HAP-1 (cell line): ENCODE data around the gene ACSL6.

ENCODE experiments used
- DNase-seq, 2 experiments: peaks; one replicate each; pipeline ENCODE4 v3.0.0-alpha.2; 2016 to 2020; ENCODE audit warnings: low spot score in 2 of 2
- H3K27me3 ChIP-seq: fragments of 250-450 bp; sonication (Bioruptor Pico); 2 replicates; pipeline ENCODE4 v1.5.1; 2020; ENCODE audit warnings: low read depth, mild to moderate bottlenecking, moderate library complexity
- H3K36me3 ChIP-seq: fragments of 250-450 bp; sonication (Bioruptor Pico); replicated peaks from 2 replicates; pipeline ENCODE4 v1.5.1; 2020; ENCODE audit warnings: mild to moderate bottlenecking
- H3K4me1 ChIP-seq: fragments of 250-450 bp; sonication (Bioruptor Pico); 2 replicates; pipeline ENCODE4 v1.5.1; 2020; ENCODE audit warnings: mild to moderate bottlenecking
- H3K4me3 ChIP-seq: fragments of 250-450 bp; sonication (Bioruptor Pico); 2 replicates; pipeline ENCODE4 v1.5.1; 2020; ENCODE audit warnings: mild to moderate bottlenecking, moderate library complexity
- H3K9me3 ChIP-seq: fragments of 250-450 bp; sonication (Bioruptor Pico); 2 replicates; pipeline ENCODE4 v1.5.1; 2020; ENCODE audit warnings: mild to moderate bottlenecking, moderate library complexity
- in situ Hi-C: fragments of 300-500 bp; cut with MboI; formaldehyde crosslinking; loops from 3 replicates; pipeline ENCODE4 v1.14.3; 2020; ENCODE audit warnings: low sequenced_read_pairs, inconsistent platforms, mixed read lengths

ACSL6 gene

DNA sequence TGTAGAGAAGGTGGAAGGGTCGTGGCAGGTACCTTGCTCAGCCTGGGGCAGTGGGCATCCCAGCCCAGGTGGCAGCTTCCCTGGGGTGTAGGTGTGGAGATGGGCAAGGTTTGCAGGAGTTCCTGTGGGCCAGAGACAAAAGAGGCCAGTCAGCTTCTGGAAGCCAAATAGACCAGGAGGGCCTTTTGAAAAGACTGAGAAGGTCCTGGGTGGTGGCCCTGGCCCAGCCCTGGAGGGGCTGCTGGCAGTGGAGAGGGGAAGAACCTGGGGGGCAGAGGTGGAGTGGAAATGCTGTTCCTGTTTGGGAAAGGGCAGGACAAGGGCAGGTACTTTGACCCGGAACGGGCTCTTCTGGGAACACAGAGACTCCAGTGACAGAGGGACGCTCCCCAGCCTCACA lies 42.0 kb upstream of the ACSL6 start:
- no peaks in the 10 kb centered on the region for H3K27me3 ChIP-seq
- in situ Hi-C loops: no loop called here
- H3K9me3 ChIP-seq: no peaks in the 10 kb centered on the region
- H3K4me1 ChIP-seq: no peaks in the 10 kb centered on the region
- H3K4me3 ChIP-seq: no peak overlapping the region
- no peaks in the 10 kb centered on the region for H3K36me3 ChIP-seq
- no peak for DNase-seq

DNA sequence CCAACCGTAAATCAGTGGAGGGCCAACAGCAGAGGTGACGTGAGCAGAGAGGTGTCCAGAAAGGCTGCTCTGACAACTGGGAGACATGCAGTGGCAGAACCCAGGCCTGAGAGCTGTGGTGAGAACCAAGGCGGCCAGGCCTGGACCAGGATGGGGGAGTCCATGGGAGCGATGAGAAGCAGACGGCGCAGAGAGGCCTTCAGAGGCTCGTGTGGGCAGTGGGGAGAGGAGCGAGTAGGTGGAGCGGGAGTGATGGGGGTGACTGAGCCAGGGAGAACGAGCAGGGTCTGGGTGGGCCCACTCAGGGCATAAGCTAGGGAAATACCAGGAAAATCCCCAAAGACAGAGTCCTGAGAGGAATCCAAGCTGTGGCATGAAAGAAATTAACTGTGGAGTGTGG lies 41.1 kb upstream of the ACSL6 start:
- no peak for DNase-seq
- in situ Hi-C loops: no loop called here
- Histone ChIP-seq H3K9me3 (no peaks in the 10 kb centered on the region), H3K27me3 (no peaks in the 10 kb centered on the region), H3K36me3 (no peaks in the 10 kb centered on the region), H3K4me1 (no peaks in the 10 kb centered on the region), H3K4me3 (no peak overlapping the region)

DNA sequence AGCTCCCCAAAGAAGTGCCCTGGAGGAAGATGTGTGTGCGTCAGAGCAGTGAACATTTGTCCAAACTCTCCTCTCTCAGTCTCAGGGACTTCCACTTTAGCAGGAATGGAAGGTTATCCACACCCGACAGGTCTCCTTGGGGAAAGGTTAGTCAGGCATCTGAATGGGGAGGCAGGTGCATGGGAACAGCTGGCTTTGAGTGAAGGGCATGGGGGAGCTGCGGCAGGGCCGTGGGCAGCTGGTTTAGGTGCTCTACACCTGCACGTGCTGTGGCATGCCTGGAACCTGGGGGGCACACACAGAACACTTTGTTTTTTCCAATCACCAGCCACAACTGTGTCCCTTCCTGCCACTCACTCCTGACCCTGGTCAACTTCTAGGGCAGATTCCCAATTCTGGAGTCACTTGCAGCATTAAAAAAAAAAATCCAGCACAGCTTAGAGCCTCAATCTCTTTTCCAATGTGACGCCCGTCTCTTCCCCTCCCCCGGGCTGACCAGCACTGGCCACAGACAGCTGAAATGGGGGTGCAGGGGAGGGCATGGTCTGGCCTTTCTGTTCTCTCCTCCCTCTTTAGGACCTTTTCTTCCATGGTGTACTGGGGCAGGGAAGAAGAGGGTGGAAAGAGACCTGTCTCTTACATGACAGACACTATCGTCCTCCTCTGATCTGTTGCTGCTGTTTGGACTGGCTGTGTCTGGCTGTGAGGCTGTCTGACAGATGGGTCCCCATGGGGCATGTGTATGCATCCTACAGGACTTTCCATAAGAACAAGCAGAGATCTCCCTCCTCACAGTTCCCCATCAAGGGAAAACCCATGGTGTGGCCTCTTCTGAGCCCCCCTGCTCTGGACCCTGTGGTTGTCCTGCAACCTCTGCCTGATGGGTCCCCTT lies 39.4 kb upstream of the ACSL6 start:
- Histone ChIP-seq H3K4me3 (no peak overlapping the region), H3K9me3 (no peaks in the 10 kb centered on the region), H3K36me3 (no peaks in the 10 kb centered on the region), H3K27me3 (no peaks in the 10 kb centered on the region), H3K4me1 (no peaks in the 10 kb centered on the region)
- in situ Hi-C loops: no loop called here
- no peak for DNase-seq

DNA sequence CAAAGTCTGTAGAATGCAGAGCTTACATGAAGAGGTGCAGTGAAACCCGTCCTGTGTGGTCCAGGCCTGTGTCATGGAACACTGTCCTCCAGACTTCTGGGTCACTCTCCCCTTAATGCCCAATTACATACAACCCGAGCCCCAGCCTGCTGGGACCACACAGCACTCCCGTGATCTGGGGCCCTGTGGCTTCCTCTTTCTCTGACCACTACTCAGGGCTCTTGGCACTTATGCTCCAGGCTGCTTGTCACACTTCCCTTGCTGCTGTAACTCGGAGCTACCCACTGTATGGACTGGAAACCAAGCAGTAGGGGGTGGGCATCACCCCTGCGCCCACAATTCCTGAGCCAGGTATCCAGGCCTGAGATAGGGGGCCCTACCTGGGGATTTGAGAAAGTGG lies 38.7 kb upstream of the ACSL6 start:
- Histone ChIP-seq H3K27me3 (no peaks in the 10 kb centered on the region), H3K36me3 (no peaks in the 10 kb centered on the region), H3K4me3 (no peak overlapping the region), H3K9me3 (no peaks in the 10 kb centered on the region), H3K4me1 (no peaks in the 10 kb centered on the region)
- DNase-seq: no peak
- in situ Hi-C loops: no loop called here

DNA sequence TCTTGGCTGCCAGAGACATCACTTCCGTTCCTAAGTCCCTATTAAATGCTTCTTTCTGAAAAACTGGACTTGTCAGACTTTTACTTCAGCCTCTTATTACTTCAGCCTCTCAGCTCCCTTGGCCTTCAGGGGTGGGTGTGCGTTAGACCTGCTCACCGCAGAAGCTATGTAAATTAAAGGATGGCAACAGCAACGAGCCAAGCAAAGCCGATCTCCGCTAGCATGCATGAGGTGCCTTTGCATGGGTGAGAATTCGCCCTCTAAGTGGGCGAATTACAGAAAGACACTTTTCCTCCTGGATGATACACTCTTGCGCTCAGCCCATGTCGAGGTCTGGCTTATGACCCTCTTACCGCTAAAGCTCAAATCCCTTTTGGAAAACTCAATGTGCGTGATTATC lies 38.1 kb upstream of the ACSL6 start:
- Histone ChIP-seq H3K36me3 (no peaks in the 10 kb centered on the region), H3K27me3 (no peaks in the 10 kb centered on the region), H3K4me3 (no peak overlapping the region), H3K4me1 (no peaks in the 10 kb centered on the region), H3K9me3 (no peaks in the 10 kb centered on the region)
- no peak for DNase-seq
- in situ Hi-C loops: no loop called here

DNA sequence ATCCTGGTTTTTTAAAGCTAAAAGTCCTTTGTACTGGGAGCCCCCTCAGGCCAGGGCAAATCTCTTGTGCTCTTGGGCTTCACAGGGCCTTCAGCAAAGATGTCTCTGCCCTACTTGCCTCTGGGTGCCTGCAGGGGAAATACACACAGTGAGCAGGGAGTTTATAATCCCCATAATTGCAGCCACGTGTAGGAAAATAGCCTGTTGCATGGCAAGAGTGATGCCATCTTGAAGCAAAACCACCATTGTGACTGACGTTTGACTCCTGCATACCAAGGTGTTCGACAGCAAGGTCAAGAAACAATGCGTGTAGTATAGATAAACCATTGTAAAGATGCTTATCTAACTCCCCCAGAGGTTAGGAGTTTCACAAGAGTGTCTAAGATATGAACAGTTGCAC lies 37.6 kb upstream of the ACSL6 start:
- Histone ChIP-seq H3K36me3 (no peaks in the 10 kb centered on the region), H3K27me3 (no peaks in the 10 kb centered on the region), H3K9me3 (no peaks in the 10 kb centered on the region), H3K4me1 (no peaks in the 10 kb centered on the region), H3K4me3 (no peak overlapping the region)
- no peak for DNase-seq
- in situ Hi-C loops: no loop called here

DNA sequence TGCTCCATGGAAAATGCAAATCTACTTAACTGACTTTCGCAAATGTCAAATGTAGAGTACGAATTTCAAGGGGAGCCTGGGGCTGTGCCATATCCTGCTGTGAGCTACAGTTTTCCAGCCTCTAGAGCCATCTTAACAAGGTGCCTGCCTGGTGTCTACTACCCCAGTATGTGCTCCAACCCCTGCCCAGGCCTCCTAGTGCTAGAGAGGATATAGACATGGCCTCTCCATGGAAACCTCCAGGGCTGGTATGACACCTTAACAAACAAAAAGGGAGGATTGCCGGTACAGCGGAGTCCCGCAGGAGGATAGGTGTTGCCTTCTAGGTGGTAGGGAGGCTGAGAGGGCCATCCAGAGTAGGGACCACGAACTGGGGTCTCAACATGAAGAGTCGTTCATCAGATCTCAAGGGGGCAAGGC lies 35.4 kb upstream of the ACSL6 start:
- in situ Hi-C loops: no loop called here
- no peak for DNase-seq
- H3K27me3 ChIP-seq: no peaks in the 10 kb centered on the region
- H3K36me3 ChIP-seq: no peaks in the 10 kb centered on the region
- H3K4me1 ChIP-seq: no peaks in the 10 kb centered on the region
- H3K9me3 ChIP-seq: no peaks in the 10 kb centered on the region
- no peak overlapping the region for H3K4me3 ChIP-seq

DNA sequence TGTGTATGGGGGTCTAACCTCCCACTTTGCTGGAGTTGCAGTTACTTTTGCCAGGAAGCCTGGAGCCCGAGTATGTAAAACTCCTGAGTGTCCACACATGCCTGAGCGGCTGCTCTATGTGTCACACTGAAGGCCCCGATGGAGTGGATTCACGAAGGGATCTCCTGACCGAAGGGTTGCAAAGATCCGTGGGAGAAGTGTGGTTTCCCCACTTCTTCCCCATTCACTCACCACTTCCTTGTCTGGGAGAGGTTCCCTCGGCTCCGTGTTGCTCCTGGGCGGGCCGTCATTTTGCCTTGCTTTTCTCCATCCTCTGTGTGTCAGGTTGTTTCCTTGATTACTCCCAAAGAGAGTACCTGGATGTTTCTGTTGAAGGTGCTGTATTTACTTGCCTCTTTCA lies 32.7 kb upstream of the ACSL6 start:
- DNase-seq: no peak
- Histone ChIP-seq H3K36me3 (no peaks in the 10 kb centered on the region), H3K27me3 (no peaks in the 10 kb centered on the region), H3K4me1 (no peaks in the 10 kb centered on the region), H3K9me3 (no peaks in the 10 kb centered on the region), H3K4me3 (no peak overlapping the region)
- in situ Hi-C loops: no loop called here

DNA sequence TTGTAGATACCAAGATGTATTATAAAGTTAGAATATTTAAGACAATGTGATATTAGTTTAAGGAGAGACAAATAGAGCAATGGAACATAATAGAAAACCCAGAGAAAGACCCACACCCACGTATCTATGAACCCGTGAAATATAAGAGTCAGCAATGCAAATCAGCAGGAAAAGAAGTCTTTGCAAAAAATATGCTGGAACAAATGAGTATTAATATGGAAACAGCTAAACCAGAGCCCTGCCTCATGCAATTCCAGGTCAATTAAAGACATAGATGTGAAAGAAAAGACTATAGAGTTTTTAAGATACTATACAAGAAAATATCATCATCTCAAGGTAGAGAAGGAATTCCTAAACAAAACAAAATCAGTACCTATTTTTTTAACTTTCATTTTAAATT lies 25.9 kb upstream of the ACSL6 start:
- no peaks in the 10 kb centered on the region for H3K36me3 ChIP-seq
- no peaks in the 10 kb centered on the region for H3K27me3 ChIP-seq
- H3K4me1 ChIP-seq: no peaks in the 10 kb centered on the region
- H3K4me3 ChIP-seq: no peak overlapping the region
- in situ Hi-C loops: no loop called here
- DNase-seq: no peak
- H3K9me3 ChIP-seq: no peaks in the 10 kb centered on the region

DNA sequence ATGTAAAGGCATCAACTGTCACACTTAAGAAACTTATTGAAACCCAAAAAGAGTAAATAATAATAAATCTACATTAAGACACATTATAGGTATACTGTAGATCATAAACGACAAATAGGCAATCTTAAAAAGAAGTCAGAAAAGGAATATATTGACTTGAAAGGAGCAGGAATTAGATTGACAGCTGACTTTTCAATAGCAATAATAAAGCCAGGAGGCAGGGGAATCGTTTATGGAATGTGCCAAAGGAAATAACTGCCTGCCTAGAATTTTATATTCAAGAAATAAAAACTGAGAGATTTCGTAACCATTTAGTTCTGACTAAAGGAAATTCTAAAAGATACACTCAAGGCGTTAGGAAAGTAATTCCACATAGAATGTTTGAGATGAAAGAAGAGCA lies 21.7 kb upstream of the ACSL6 start:
- H3K9me3 ChIP-seq: no peaks in the 10 kb centered on the region
- H3K4me3 ChIP-seq: no peak overlapping the region
- no peaks in the 10 kb centered on the region for H3K4me1 ChIP-seq
- no peak for DNase-seq
- H3K36me3 ChIP-seq: no peaks in the 10 kb centered on the region
- no peaks in the 10 kb centered on the region for H3K27me3 ChIP-seq
- in situ Hi-C loops: no loop called here

DNA sequence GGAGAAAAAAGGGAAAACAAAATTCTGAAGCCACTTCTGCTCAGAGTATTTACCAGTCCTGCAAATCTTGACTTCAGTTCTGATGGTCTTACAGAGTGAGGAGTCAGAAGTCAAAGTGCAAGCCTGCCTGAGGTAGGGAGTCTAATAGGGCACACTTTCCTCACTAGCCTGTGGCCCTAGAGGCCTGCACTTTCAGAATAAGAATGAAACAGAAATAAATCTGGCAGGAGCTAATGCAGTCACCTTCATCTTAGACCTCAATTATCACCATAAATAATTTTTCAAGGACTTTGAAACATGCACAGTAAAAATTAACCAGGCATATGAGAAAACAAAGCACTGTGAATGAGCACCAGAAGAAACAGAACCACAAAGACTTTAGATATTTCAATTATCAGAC lies 20.7 kb upstream of the ACSL6 start:
- Histone ChIP-seq H3K4me3 (no peak overlapping the region), H3K9me3 (no peaks in the 10 kb centered on the region), H3K27me3 (no peaks in the 10 kb centered on the region), H3K36me3 (no peaks in the 10 kb centered on the region), H3K4me1 (no peaks in the 10 kb centered on the region)
- DNase-seq: no peak
- in situ Hi-C loops: no loop called here

DNA sequence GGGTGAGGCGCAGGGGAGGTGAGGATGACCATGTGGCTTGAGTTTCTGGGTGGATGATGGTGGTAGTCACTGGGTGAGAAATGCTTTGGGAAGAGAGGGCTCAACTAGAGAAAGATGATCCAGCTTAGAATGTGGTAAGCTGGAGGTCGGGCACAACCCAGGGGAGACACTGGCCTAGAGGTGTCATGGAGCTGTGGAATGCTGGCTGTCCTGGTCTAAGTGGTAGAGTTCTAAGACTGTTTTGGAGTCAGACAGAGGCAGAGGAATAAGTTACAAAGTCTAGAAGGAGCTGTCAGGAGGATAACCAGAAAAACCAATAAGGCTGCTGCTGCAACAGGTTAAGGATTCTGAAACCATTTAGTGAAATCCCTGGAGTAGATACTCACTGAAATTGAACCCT lies 19.2 kb upstream of the ACSL6 start:
- no peaks in the 10 kb centered on the region for H3K9me3 ChIP-seq
- no peaks in the 10 kb centered on the region for H3K4me1 ChIP-seq
- no peaks in the 10 kb centered on the region for H3K27me3 ChIP-seq
- in situ Hi-C loops: no loop called here
- DNase-seq: no peak
- H3K4me3 ChIP-seq: no peak overlapping the region
- no peaks in the 10 kb centered on the region for H3K36me3 ChIP-seq

DNA sequence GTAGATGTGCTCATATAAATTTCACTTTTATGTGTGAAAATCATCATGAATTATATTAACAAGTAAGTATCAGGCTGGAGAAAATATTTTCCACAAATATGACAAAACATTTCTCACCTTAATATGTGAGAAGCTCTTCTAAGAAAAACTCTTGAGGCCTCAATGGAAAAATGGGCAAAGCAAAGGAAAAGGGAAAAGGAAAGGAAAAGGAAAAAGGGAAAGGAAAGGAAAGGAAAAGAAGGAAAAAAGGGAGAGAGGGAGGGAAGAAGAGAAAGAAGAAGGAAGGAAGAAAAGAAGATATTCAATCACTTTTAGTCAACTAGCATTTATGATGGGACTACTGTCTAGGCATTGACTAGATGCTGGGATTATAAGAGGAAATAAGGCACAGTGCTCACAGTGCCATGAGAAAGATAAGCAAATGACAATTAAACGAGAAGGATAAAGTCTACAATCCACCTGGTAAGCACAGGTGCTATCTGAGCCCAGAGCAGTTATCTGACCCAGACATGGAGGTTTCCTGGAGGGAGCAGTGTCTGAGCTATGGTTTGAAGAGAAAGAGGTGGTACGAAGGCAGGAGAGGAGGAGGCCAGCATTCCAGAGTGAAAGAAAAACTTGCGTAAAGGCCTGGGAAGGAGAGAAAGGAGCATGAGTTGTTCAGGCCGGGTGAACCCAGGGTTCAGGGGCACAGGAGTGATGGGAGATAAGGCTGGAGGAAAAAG lies 18.3 kb upstream of the ACSL6 start:
- in situ Hi-C loops: no loop called here
- Histone ChIP-seq H3K36me3 (no peaks in the 10 kb centered on the region), H3K27me3 (no peaks in the 10 kb centered on the region)

DNA sequence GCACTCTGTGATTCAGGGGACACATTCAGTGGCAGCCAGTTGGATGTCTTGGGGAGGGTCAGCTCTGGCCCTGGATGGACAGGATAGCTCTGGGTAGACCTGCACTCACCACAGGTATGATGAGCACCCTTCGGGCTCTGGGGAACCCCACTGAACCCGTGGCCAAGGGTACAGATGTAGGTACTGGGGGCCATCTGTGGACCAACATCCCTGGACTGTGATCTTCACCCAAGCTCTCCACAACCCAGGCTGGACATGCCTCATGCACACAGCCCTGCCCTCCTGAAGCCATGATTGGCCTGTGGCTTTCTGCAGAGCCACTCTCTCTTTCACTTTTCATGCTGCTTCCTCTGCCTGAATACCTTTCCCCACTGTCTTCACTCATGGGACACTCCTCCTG lies 15.6 kb upstream of the ACSL6 start:
- in situ Hi-C loops: no loop called here
- Histone ChIP-seq H3K9me3 (no peaks in the 10 kb centered on the region), H3K36me3 (no peaks in the 10 kb centered on the region), H3K4me3 (no peak overlapping the region), H3K4me1 (no peaks in the 10 kb centered on the region), H3K27me3 (peaks cover 3% of the 10 kb centered on the region; the same call in 1 of the 2 replicates)
- no peak for DNase-seq

More for the DNA sequence above, 18.3 kb upstream of the ACSL6 start:
- Histone ChIP-seq H3K9me3 (no peaks in the 10 kb centered on the region), H3K4me1 (no peaks in the 10 kb centered on the region), H3K4me3 (no peak overlapping the region)
- DNase-seq: no peak
